ENCODE results near the gene PGM5.

- no peak for TF ChIP-seq POLR2A (IDR thresholded peaks at IDR 0.05)
- TF ChIP-seq CTCF (IDR thresholded peaks at IDR 0.05) = no peak
Observed at GRCh38 chr9:68507806-68508145, 151.4 kb downstream of the PGM5 start.
